ENCODE data around the gene DAPL1.

Gene DAPL1

GRCh38 chr2:158761621-158762020 lies 33.5 kb upstream of the DAPL1 start:
- POLR2A ChIA-PET: no interaction called here
- Histone ChIP-seq H3K4me3 (ENCODE audit: low read depth, low read length) (no peak overlapping the region), H3K36me3 (ENCODE audit: control insufficient read depth in 2 of 2, insufficient read depth in 1 of 2, low read length in 2 of 2) (no peaks in the 10 kb centered on the region), H3K27ac (ENCODE audit: extremely low read depth, low read depth, low read length) (no peak overlapping the region), H3K4me1 (ENCODE audit: control insufficient read depth, insufficient read depth, low read length) (no peaks in the 10 kb centered on the region), H3K9me3 (ENCODE audit: control insufficient read depth, insufficient read depth, low read depth, low read length) (no peaks in the 10 kb centered on the region)
- TF ChIP-seq GLI2 (tag by site-specific recombination; IDR thresholded peaks at IDR 0.05; ENCODE audit: borderline replicate concordance, low read depth) (no peak), ZBTB17 (tag by site-specific recombination; IDR thresholded peaks at IDR 0.05) (0 out of 2 replicates have a peak, but pooled peaks have one; percentile 12)
- CTCF ChIA-PET: interaction anchor here (0.7 to 1.9 kb wide), 2 partner anchors 8 to 14 kb away, joined by 3 to 18 read pairs; no protein-coding TSS in a partner anchor

GRCh38 chr2:158762336-158762735 lies 32.8 kb upstream of the DAPL1 start:
- ChIA-PET POLR2A (no interaction called here), CTCF (interaction anchor here (0.7 to 1.9 kb wide), 2 partner anchors 9 to 15 kb away, joined by 3 to 18 read pairs; no protein-coding TSS in a partner anchor)
- H3K27ac ChIP-seq (ENCODE audit: extremely low read depth, low read depth, low read length): no peak overlapping the region
- H3K36me3 ChIP-seq (ENCODE audit: control insufficient read depth in 2 of 2, insufficient read depth in 1 of 2, low read length in 2 of 2): no peaks in the 10 kb centered on the region
- H3K4me3 ChIP-seq (ENCODE audit: low read depth, low read length): no peak overlapping the region
- TF ChIP-seq ZBTB49 (tag by site-specific recombination; IDR thresholded peaks at IDR 0.05; ENCODE audit: low read depth): no peak
- no peak for TF ChIP-seq ZNF302 (tag by site-specific recombination; IDR thresholded peaks at IDR 0.05; ENCODE audit: low read depth)
- TF ChIP-seq OVOL3 (tag by site-specific recombination; IDR thresholded peaks at IDR 0.05): no peak
- no peak for TF ChIP-seq ZNF561 (tag by site-specific recombination; IDR thresholded peaks at IDR 0.05; ENCODE audit: borderline replicate concordance)
- no peak for TF ChIP-seq ZNF423 (tag by site-specific recombination; IDR thresholded peaks at IDR 0.05)
- TF ChIP-seq ZNF132 (tag by site-specific recombination; IDR thresholded peaks at IDR 0.05; ENCODE audit: borderline replicate concordance): no peak
- TF ChIP-seq ZNF747 (tag by site-specific recombination; IDR thresholded peaks at IDR 0.05): no peak
- TF ChIP-seq CTCF (tag by site-specific recombination; IDR thresholded peaks at IDR 0.05): no peak
- TF ChIP-seq ZNF830 (tag by site-specific recombination; IDR thresholded peaks at IDR 0.05; ENCODE audit: low read depth): no peak
- TF ChIP-seq ZNF530 (tag by site-specific recombination; IDR thresholded peaks at IDR 0.05; ENCODE audit: low read depth): no peak
- TF ChIP-seq ZNF670 (tag by site-specific recombination; IDR thresholded peaks at IDR 0.05; ENCODE audit: low read depth): no peak
- no peak for TF ChIP-seq ZFP69B (tag by site-specific recombination; IDR thresholded peaks at IDR 0.05)
- TF ChIP-seq GLI4 (tag by site-specific recombination; IDR thresholded peaks at IDR 0.05): no peak
- no peak for TF ChIP-seq ZNF645 (tag by site-specific recombination; IDR thresholded peaks at IDR 0.05)
- TF ChIP-seq SP7 (tag by site-specific recombination; IDR thresholded peaks at IDR 0.05): no peak
- TF ChIP-seq ELK4 (IDR thresholded peaks at IDR 0.05; ENCODE audit: borderline replicate concordance, low read depth, low read length): no peak
- TF ChIP-seq TCF7L2 (IDR thresholded peaks at IDR 0.05; ENCODE audit: borderline replicate concordance, low read depth, low read length): no peak
- no peak for TF ChIP-seq ZNF510 (tag by site-specific recombination; IDR thresholded peaks at IDR 0.05; ENCODE audit: insufficient replicate concordance)
- no peaks in the 10 kb centered on the region for H3K9me3 ChIP-seq (ENCODE audit: control insufficient read depth, insufficient read depth, low read depth, low read length)
- H3K4me1 ChIP-seq (ENCODE audit: control insufficient read depth, insufficient read depth, low read length): no peaks in the 10 kb centered on the region
